Suprapubic skin (tissue), 4 donors: ENCODE results near the gene RAP1GAP. TPM values are rescaled to one million over a fixed set of nuclear protein-coding genes. Genes with fewer than 3 reads are reported as not detected.

Source experiments
- DNase-seq, 2 donors: peaks; one replicate each; pipeline ENCODE4 v3.0.0-alpha.2; 2019; ENCODE audit warnings: low spot score in 2 of 2
- H3K27ac ChIP-seq: fragments of 200-600 bp; sonication (generic); one replicate; pipeline ENCODE4 v1.5.1; 2019
- H3K27me3 ChIP-seq: fragments of 200-600 bp; sonication (generic); one replicate; pipeline ENCODE4 v1.5.1; 2019
- H3K36me3 ChIP-seq: fragments of 200-600 bp; sonication (generic); one replicate; pipeline ENCODE4 v1.5.1; 2019
- H3K4me1 ChIP-seq: fragments of 200-600 bp; sonication (generic); one replicate; pipeline ENCODE4 v1.5.1; 2019
- H3K4me3 ChIP-seq: fragments of 200-600 bp; sonication (generic); one replicate; pipeline ENCODE4 v1.5.1; 2019; ENCODE audit warnings: mild to moderate bottlenecking
- H3K9me3 ChIP-seq: fragments of 200-600 bp; sonication (generic); one replicate; pipeline ENCODE4 v1.5.1; 2019
- EP300 ChIP-seq: sonication (generic); formaldehyde crosslinking; IDR thresholded peaks from one replicate; pipeline ENCODE4 v1.6.1; 2017; ENCODE audit warnings: antibody characterized with exemption
- POLR2A ChIP-seq, 2 donors: fragments of 450-650 bp; IDR thresholded peaks; one replicate each; pipeline ENCODE4 v1.6.1; 2017; ENCODE audit warnings: antibody characterized with exemption in 2 of 2, mild to moderate bottlenecking in 2 of 2, moderate library complexity in 2 of 2
- POLR2AphosphoS5 ChIP-seq, 3 donors: sonication (generic); formaldehyde crosslinking; IDR thresholded peaks; one replicate each; pipeline ENCODE4 v1.6.1; 2017; ENCODE audit warnings: antibody characterized with exemption in 3 of 3
- WGBS: methylation state at CpG from one replicate; pipeline ENCODE4 v1.1.5; 2018; 5-methylcytosine and 5-hydroxymethylcytosine counted together
- total RNA-seq, 4 donors: library from RNA; depleted of rRNA; stranded (reverse); fragments of >200 nt; gene quantifications; one replicate each; pipeline ENCODE4 v1.1.0, GENCODE V29; 2016
- TF ChIP-seq, protein P1 (sequence below), 2 donors: fragments of 200-600 bp in 1 of 2; fragments of 450-650 bp in 1 of 2; sonication (generic) in 1 of 2; IDR thresholded peaks; one replicate each; pipeline ENCODE4 v1.5.1; 2016 to 2019; ENCODE audit warnings: antibody characterized with exemption in 2 of 2, mild to moderate bottlenecking in 1 of 2, moderate library complexity in 1 of 2

Gene RAP1GAP
- total RNA-seq, 4 donors from 2014 or later, result 1.5 to 4.9 (median 3.6) TPM

DNA sequence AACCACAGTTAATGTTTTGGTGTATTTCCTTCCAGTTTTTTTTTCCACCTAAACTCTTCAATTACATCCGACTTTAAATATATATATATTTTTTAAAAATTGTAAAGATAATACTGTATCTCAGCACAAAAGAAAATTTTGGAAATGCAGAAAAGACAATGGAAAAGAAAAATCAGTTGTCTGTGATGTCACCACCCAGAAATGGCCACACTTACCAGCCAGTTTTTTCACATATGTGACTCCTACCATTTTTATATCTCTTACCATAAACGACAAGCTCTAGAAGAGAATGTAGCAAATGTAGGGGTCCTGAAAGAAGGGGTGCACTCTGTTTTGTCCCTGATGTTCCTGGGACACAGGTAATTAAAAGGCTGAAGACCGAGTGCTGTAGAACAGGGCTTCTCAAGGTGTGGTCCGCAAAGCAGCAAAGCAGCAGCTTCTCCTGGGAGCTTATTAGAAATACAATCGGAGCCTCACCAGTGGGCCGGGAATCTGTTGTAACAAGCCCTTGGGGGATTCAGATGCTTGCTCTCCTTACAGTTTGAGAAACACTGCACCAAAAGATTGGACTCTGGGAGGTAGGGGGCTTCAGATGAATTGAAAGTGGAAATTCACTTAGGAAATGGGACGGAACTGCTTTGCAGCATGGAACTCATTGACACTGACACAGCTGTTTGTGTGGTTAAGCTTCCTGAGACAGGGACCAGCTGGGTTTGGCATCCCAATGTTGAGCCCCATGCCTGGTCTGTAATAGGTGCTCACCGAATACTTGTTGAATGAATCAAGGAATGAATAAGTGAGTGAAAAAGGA, 115.8 kb downstream of the RAP1GAP start:
- Histone ChIP-seq H3K27ac (no peak overlapping the region), H3K4me1 (no peaks in the 10 kb centered on the region), H3K4me3 (no peak overlapping the region), H3K9me3 (no peaks in the 10 kb centered on the region), H3K36me3 (no peaks in the 10 kb centered on the region), H3K27me3 (peaks cover 24% of the 10 kb centered on the region)
- no peak for DNase-seq
- TF ChIP-seq, protein P1, sequence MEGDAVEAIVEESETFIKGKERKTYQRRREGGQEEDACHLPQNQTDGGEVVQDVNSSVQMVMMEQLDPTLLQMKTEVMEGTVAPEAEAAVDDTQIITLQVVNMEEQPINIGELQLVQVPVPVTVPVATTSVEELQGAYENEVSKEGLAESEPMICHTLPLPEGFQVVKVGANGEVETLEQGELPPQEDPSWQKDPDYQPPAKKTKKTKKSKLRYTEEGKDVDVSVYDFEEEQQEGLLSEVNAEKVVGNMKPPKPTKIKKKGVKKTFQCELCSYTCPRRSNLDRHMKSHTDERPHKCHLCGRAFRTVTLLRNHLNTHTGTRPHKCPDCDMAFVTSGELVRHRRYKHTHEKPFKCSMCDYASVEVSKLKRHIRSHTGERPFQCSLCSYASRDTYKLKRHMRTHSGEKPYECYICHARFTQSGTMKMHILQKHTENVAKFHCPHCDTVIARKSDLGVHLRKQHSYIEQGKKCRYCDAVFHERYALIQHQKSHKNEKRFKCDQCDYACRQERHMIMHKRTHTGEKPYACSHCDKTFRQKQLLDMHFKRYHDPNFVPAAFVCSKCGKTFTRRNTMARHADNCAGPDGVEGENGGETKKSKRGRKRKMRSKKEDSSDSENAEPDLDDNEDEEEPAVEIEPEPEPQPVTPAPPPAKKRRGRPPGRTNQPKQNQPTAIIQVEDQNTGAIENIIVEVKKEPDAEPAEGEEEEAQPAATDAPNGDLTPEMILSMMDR (IDR thresholded peaks at IDR 0.05), result no peak
- no peak for TF ChIP-seq EP300
- no peak for TF ChIP-seq POLR2A (IDR thresholded peaks at IDR 0.05)
- TF ChIP-seq POLR2AphosphoS5 (IDR thresholded peaks at IDR 0.05), result no peak
- 69% methylated on average over 8 of the region's 8 CpGs for WGBS

DNA sequence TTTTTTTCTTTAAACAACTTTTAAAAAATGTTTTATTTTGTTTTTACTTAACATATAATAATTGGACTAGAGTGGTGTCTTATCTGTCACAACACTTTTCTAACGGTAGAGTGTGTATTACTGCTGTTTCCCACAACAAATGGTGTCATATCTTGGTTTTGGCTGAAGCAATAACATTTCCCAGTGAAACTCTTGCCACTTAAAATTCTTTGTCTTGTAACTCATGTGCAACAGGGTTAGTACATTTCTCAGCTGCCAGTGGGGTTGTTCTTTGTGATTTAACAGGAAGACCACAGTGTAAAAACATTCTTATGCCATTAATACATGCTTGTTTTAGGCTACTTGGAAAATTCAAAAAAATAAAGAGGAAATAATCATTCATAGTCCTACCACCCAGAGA, 116.4 kb downstream of the RAP1GAP start:
- H3K27ac ChIP-seq, result no peak overlapping the region
- WGBS, result 47% methylated on average over 1 of the region's 1 CpG
- H3K36me3 ChIP-seq, result no peaks in the 10 kb centered on the region
- H3K4me3 ChIP-seq, result no peak overlapping the region
- no peaks in the 10 kb centered on the region for H3K4me1 ChIP-seq
- H3K9me3 ChIP-seq, result no peaks in the 10 kb centered on the region
- TF ChIP-seq EP300, result no peak
- TF ChIP-seq, protein P1 (IDR thresholded peaks at IDR 0.05), result no peak
- TF ChIP-seq POLR2AphosphoS5 (IDR thresholded peaks at IDR 0.05), result no peak
- peaks cover 22% of the 10 kb centered on the region for H3K27me3 ChIP-seq
- no peak for DNase-seq

DNA sequence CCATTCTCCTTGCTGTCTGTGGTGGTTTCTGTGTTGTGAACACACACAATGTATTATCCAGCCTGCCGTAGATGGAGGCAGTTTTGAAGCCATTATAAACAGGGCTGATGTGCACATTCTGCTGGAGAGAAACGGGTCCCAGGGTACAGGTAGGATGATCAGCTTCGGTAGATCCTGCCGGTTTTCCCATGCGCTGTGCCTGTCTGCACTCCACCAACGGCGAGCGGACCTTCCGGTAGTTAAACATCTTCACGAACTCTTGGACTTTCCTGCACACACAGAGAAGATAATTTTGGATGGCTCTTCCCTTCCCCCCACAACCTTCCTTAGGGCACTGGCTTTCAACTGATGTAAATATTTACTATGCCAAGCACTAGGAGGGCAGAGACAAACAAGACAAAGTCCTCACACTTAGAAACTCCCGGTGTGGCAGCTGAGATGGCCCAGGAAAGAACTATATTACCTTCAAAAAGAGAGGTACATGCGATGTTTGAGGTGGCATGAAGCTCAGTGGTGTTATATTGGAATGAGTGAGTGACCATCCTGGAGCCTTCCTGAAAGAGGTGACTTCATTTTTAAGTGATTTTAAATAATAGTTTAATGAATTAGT, 118.2 kb downstream of the RAP1GAP start:
- no peak overlapping the region for H3K4me3 ChIP-seq

DNA sequence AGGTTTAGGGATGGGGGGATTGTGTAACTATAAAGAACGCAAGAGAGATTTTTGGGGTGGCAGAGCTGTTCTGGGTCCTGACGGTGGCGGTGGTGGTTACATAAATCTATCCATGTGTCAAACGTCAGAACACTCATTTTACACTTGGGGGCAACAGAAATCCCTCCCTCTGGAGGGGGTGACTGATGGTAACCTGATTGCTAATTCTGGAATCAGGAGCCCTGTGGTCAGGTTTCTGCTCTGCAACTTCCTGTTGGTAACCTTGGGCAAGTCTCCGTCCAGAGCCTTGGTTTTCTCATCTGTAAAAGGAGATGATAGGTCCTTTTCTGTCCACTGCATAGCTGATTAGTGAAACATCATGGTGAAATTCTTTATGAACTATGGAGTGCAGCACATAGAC, 119.1 kb downstream of the RAP1GAP start:
- no peaks in the 10 kb centered on the region for H3K4me1 ChIP-seq
- no peak for DNase-seq
- WGBS, result 68% methylated on average over 5 of the region's 5 CpGs
- no peak overlapping the region for H3K4me3 ChIP-seq
- H3K27ac ChIP-seq, result no peak overlapping the region
- H3K27me3 ChIP-seq, result peaks cover 18% of the 10 kb centered on the region
- no peaks in the 10 kb centered on the region for H3K36me3 ChIP-seq
- H3K9me3 ChIP-seq, result no peaks in the 10 kb centered on the region
- TF ChIP-seq, protein P1 (IDR thresholded peaks at IDR 0.05), result no peak
- no peak for TF ChIP-seq EP300
- no peak for TF ChIP-seq POLR2A (IDR thresholded peaks at IDR 0.05)
- TF ChIP-seq POLR2AphosphoS5 (IDR thresholded peaks at IDR 0.05), result no peak

More for the DNA sequence above, 118.2 kb downstream of the RAP1GAP start:
- H3K9me3 ChIP-seq, result no peaks in the 10 kb centered on the region
- H3K27me3 ChIP-seq, result peaks cover 18% of the 10 kb centered on the region
- H3K36me3 ChIP-seq, result no peaks in the 10 kb centered on the region
- WGBS, result 78% methylated on average over 12 of the region's 12 CpGs
- no peak for DNase-seq
- TF ChIP-seq POLR2AphosphoS5 (IDR thresholded peaks at IDR 0.05), result no peak
- TF ChIP-seq EP300, result no peak
- no peak for TF ChIP-seq POLR2A (IDR thresholded peaks at IDR 0.05)
- TF ChIP-seq, protein P1 (IDR thresholded peaks at IDR 0.05), result no peak
- H3K27ac ChIP-seq, result no peak overlapping the region
- H3K4me1 ChIP-seq, result no peaks in the 10 kb centered on the region

DNA sequence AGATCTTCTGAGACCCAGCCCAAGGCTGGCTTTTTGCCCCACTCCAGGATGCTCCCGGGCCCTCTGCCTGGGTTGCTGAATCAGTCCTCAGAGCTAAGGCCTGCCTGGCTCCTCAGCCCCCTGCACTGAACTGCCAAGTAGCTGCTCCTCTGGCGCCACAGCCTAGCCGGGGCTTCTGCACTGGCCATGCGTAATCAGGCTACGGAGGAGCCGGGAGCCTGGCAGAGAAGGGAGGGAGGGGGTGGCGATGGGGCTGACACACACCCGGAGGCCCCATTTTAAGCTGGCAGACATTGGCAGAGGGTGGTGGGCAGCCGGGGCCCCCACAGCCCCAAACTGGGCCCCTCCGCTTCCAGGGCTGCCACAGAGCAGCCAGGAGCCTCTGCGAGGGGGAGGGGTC, 121.3 kb downstream of the RAP1GAP start:
- Histone ChIP-seq H3K27ac (no peak overlapping the region), H3K9me3 (no peaks in the 10 kb centered on the region), H3K27me3 (peaks cover 13% of the 10 kb centered on the region), H3K4me1 (peaks cover 8% of the 10 kb centered on the region), H3K4me3 (no peak overlapping the region), H3K36me3 (no peaks in the 10 kb centered on the region)
- DNase-seq, result no peak
- TF ChIP-seq, protein P1 (IDR thresholded peaks at IDR 0.05), result no peak
- TF ChIP-seq EP300 (no peak), POLR2AphosphoS5 (IDR thresholded peaks at IDR 0.05) (no peak), POLR2A (IDR thresholded peaks at IDR 0.05) (no peak)
- WGBS, result 60% methylated on average over 1 of the region's 11 CpGs
